ENCODE data around the gene COL9A2.
"Not testable (repeated sequence)": the region's sequence is repeated elsewhere in the genome, so short reads cannot be mapped to it uniquely, and the experiment has no call there.

Gene COL9A2

GRCh38 chr1:40316595-40317393, at the start of gene COL9A2:
COL9A2 (minus strand) TSS chr1:40317286; CDS start chr1:40317197, 89 bp downstream.
- DNase-seq (ENCODE audit: extremely low read depth in 1 of 2, low read depth in 1 of 2), result peak; percentile 21 to 42

GRCh38 chr1:40363721-40364120, 46.6 kb upstream of the COL9A2 start:
- no peak for DNase-seq (ENCODE audit: extremely low read depth in 1 of 2, low read depth in 1 of 2)

- DNase-seq (ENCODE audit: extremely low read depth in 1 of 2, low read depth in 1 of 2), result no peak
These were observed 45.6 kb upstream of the COL9A2 start for GRCh38 chr1:40362699-40363098.

- no peak for DNase-seq (ENCODE audit: extremely low read depth in 1 of 2, low read depth in 1 of 2)
These were observed 45.1 kb upstream of the COL9A2 start for GRCh38 chr1:40362199-40362598.

- no peak for DNase-seq (ENCODE audit: extremely low read depth in 1 of 2, low read depth in 1 of 2)
These were observed 44.6 kb upstream of the COL9A2 start for GRCh38 chr1:40361637-40362036.

- no peak for DNase-seq (ENCODE audit: extremely low read depth in 1 of 2, low read depth in 1 of 2)
These were observed 44.1 kb upstream of the COL9A2 start for GRCh38 chr1:40361201-40361600.

GRCh38 chr1:40360631-40361030, 43.5 kb upstream of the COL9A2 start:
- no peak for DNase-seq (ENCODE audit: extremely low read depth in 1 of 2, low read depth in 1 of 2)

GRCh38 chr1:40357625-40358024, 40.5 kb upstream of the COL9A2 start:
- no peak for DNase-seq (ENCODE audit: extremely low read depth in 1 of 2, low read depth in 1 of 2)

GRCh38 chr1:40353082-40353481, 36.0 kb upstream of the COL9A2 start:
- DNase-seq (ENCODE audit: extremely low read depth in 1 of 2, low read depth in 1 of 2), result no peak

GRCh38 chr1:40352126-40352525, 35.0 kb upstream of the COL9A2 start:
- DNase-seq (ENCODE audit: extremely low read depth in 1 of 2, low read depth in 1 of 2), result no peak

- no peak for DNase-seq (ENCODE audit: extremely low read depth in 1 of 2, low read depth in 1 of 2)
These were observed 34.0 kb upstream of the COL9A2 start for GRCh38 chr1:40351124-40351523.

- DNase-seq (ENCODE audit: extremely low read depth in 1 of 2, low read depth in 1 of 2), result no peak
These were observed 33.3 kb upstream of the COL9A2 start for GRCh38 chr1:40350391-40350790.

- DNase-seq (ENCODE audit: extremely low read depth in 1 of 2, low read depth in 1 of 2), result no peak
These were observed 27.5 kb upstream of the COL9A2 start for GRCh38 chr1:40344597-40344996.

GRCh38 chr1:40342381-40342717, 25.3 kb upstream of the COL9A2 start:
- not testable (repeated sequence) for DNase-seq (ENCODE audit: extremely low read depth in 1 of 2, low read depth in 1 of 2)

- no peak for DNase-seq (ENCODE audit: extremely low read depth in 1 of 2, low read depth in 1 of 2)
These were observed 24.6 kb upstream of the COL9A2 start for GRCh38 chr1:40341491-40342380.

GRCh38 chr1:40339420-40340323, 22.6 kb upstream of the COL9A2 start:
- no peak for DNase-seq (ENCODE audit: extremely low read depth in 1 of 2, low read depth in 1 of 2)

GRCh38 chr1:40338745-40339419, 21.8 kb upstream of the COL9A2 start:
- peak; percentile 72 to 86 for DNase-seq (ENCODE audit: extremely low read depth in 1 of 2, low read depth in 1 of 2)

- no peak for DNase-seq (ENCODE audit: extremely low read depth in 1 of 2, low read depth in 1 of 2)
These were observed 20.4 kb upstream of the COL9A2 start for GRCh38 chr1:40337443-40337842.

- DNase-seq (ENCODE audit: extremely low read depth in 1 of 2, low read depth in 1 of 2), result no peak
These were observed 15.6 kb upstream of the COL9A2 start for GRCh38 chr1:40332695-40333094.

- DNase-seq (ENCODE audit: extremely low read depth in 1 of 2, low read depth in 1 of 2), result not testable (repeated sequence)
These were observed 14.3 kb upstream of the COL9A2 start for GRCh38 chr1:40331403-40331802.
